Pulmonary artery endothelial cell (primary cell): ENCODE data around the gene SLC12A9. TPM values are rescaled to one million over a fixed set of nuclear protein-coding genes. Genes with fewer than 3 reads are reported as not detected.
"Not testable (repeated sequence)": the region's sequence is repeated elsewhere in the genome, so short reads cannot be mapped to it uniquely, and the experiment has no call there.

Experiments used
- DNase-seq: peaks from one replicate; pipeline ENCODE4 v3.0.0-alpha.2; 2011; ENCODE audit warnings: low read depth, low spot score
- total RNA-seq: library from RNA; depleted of rRNA; stranded (reverse); fragments of >200 nt; gene quantifications from 2 replicates; pipeline ENCODE4 v1.2.3, GENCODE V29; 2014

SLC12A9 gene, protein sequence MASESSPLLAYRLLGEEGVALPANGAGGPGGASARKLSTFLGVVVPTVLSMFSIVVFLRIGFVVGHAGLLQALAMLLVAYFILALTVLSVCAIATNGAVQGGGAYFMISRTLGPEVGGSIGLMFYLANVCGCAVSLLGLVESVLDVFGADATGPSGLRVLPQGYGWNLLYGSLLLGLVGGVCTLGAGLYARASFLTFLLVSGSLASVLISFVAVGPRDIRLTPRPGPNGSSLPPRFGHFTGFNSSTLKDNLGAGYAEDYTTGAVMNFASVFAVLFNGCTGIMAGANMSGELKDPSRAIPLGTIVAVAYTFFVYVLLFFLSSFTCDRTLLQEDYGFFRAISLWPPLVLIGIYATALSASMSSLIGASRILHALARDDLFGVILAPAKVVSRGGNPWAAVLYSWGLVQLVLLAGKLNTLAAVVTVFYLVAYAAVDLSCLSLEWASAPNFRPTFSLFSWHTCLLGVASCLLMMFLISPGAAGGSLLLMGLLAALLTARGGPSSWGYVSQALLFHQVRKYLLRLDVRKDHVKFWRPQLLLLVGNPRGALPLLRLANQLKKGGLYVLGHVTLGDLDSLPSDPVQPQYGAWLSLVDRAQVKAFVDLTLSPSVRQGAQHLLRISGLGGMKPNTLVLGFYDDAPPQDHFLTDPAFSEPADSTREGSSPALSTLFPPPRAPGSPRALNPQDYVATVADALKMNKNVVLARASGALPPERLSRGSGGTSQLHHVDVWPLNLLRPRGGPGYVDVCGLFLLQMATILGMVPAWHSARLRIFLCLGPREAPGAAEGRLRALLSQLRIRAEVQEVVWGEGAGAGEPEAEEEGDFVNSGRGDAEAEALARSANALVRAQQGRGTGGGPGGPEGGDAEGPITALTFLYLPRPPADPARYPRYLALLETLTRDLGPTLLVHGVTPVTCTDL
- 29.2 and 30.9 TPM in 2 replicates for total RNA-seq

DNA sequence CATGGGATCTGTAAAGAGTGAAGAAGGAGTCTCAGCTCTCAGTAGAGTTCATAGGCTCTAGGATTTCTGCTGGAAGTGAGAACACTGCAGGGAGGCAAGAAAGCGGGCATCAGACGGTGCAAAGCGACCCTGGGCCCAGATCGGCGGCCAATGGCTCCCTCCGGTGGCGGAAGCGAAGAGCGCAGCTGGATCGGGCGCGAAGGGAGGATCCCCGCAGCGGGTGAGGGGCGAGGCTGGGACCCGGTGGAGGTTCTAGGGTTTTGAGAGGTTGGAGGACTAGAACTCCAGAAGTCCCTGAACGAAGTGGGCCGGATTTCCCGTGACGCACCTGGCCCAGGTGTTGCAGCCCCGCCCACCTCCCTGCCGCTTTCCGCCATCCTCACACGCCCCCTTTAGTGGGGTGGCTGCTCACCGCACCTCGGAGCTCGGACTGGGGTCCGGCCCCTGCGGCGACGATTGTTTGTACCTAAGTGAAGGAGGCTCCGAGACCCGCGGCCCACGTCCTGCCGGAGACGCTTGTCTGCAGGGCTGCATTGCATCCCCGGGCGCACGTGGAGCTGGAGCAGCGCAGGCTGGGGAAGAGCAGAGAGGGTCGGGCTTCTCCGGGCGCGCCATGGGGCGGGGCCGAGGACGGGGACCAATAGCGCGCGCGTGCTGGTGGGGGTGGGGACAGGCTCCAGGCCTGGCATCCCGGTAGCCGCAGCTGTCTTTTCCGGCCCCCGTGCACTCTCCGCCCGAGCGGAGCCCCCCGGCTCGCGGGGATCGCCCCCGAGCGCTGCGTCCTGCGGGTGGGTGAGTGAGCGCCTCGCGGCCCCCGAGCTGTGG is at the start of gene SLC12A9:
Gene SLC12A9 (plus strand): TSS at position 666 of the 825 bp plus-strand sequence. CDS start 1,485 bp downstream, outside the sequence.
- DNase-seq = peak; percentile 64

DNA sequence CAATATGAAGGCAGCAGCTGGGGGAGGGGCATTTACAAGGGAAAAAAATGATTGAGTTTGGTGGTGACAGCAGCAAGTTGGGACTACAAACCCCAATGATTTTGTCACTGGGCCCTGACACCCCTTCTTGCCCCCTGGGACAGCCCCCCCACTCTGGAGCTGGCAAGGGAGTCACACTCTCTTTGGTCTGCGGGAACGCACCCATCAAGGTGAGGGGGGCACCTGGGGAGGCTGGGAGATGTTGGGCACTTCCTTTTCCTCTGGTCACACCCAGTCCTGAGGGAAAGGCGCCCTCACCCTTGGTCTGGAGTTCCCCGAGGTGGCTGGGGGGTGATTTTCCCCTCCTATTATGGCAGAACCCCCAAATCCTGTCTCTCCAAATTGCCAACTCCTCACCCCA is 49.6 kb upstream of the SLC12A9 start:
- DNase-seq = no peak

DNA sequence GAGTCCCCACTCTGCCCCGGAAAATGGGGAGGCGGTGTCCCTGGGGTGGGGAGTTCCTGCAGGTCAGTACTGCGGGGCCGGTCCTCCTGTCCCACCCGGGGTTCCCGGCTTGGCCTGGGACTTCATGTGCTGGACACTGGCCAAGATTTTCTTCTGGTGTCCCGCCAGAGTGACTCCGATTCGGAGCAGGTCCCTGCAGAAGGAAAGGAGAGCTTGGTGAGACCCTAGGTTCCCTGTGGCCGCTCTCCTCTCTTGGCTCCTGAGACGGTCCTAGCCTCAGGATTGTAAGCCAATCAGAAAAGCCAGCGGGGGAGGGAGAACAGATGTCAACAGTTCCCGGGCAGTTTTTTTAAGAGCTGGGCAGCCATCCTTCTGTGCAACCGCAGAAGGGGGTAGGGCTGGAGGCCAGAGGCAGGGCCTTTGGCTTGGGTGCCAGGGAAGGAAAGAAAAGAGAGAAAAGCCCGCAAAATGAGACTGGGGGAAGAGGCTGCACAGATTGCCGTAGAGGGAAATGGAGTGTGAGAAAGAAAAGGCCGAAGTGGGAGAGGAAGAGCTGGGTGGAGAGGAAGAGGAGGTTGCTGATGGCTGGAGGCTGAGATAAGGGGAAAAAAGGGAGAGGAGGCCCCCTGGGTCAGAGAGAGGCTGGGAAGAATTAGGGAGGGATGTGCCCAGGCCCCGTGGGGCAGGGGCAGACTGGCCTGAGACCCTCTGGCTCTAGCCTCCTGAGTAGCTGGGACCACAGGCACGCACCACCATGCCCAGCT is 48.9 kb upstream of the SLC12A9 start:
- no peak for DNase-seq

GRCh38 chr7:100804681-100805431 is 47.7 kb upstream of the SLC12A9 start:
- no peak for DNase-seq

DNA sequence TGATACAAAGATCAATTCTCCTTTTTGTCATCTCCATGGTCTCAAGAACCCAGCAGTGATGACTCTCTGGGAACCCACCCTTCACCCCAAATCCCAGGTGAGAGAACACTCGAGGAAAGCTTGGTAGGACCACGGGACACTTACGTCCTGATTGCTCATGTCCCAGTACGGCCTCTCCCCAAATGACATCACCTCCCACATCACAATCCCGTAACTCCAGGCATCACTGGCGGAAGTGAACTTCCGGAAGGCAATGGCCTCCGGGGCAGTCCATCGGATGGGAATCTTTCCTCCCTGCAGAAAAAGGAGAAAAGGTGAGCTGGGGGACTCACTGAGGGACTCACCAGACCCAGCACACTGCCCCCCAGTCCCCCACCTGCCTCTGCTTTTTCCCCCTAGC is 46.2 kb upstream of the SLC12A9 start:
- DNase-seq = no peak

- DNase-seq = not testable (repeated sequence)
Observed at GRCh38 chr7:100806883-100807282, 45.6 kb upstream of the SLC12A9 start.

- no peak for DNase-seq
Observed at GRCh38 chr7:100808354-100808875, 44.1 kb upstream of the SLC12A9 start.

DNA sequence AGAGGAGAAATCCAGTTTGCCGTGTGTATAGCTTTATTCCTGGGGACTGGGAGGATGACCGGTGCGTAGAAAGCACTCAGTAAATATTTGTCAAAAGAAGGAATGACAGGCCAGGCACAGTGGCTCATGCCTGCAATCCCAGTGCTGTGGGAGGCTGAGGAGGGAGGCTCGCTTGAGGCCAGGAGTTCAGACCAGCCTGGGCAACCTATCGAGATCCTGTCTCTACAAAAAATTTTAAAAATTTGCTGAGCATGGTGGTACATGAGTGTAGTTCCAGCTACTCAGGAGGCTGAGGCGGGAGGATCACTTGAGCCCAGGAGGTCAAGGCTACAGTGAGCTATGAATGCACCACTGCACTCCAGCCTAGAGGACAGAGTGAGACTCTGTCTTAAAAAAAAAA is 41.0 kb upstream of the SLC12A9 start:
- DNase-seq = no peak

GRCh38 chr7:100812729-100813128 is 39.8 kb upstream of the SLC12A9 start:
- DNase-seq = no peak

GRCh38 chr7:100816515-100816914 is 36.0 kb upstream of the SLC12A9 start:
- not testable (repeated sequence) for DNase-seq

GRCh38 chr7:100817097-100817496 is 35.4 kb upstream of the SLC12A9 start:
- no peak for DNase-seq

- DNase-seq = no peak
Observed at GRCh38 chr7:100818366-100818765, 34.1 kb upstream of the SLC12A9 start.

DNA sequence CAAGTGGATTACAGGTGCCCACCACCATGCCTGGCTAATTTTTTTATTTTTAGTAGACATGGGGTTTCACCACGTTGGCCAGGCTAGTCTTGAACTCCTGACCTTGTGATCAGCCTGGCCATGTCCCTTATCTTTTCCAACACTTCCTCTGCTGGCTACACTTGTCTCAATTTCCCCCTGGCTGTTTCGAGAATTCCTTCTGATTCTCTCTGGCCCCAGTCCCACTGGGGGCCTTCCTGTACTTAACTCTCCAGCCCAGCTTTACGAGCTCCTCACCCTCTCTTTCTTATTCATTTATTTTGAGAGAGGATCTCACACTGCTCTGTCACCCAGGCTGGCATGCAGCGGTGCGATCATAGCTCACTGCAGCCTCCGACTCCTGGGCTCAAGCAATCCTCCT is 33.7 kb upstream of the SLC12A9 start:
- no peak for DNase-seq

DNA sequence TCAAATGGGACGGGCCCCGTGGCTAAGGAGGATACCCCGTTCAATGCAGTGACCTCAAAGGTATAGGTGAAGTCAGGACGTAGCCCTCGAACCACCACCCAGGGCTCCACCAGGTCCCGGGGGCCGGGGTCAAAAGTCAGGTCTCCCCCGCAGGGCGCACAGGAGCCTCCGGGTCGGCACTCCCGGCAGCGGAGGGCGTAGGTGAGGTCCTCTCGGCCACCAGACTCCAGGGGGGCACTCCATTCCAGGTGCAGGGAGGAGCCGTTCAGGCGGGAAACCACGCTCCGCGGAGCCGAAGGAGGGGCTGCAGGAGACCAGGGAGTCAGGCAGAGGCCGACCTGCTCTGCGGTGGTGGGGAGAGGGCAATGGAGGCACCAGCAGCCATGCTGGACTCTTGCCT is 32.9 kb upstream of the SLC12A9 start:
- no peak for DNase-seq

DNA sequence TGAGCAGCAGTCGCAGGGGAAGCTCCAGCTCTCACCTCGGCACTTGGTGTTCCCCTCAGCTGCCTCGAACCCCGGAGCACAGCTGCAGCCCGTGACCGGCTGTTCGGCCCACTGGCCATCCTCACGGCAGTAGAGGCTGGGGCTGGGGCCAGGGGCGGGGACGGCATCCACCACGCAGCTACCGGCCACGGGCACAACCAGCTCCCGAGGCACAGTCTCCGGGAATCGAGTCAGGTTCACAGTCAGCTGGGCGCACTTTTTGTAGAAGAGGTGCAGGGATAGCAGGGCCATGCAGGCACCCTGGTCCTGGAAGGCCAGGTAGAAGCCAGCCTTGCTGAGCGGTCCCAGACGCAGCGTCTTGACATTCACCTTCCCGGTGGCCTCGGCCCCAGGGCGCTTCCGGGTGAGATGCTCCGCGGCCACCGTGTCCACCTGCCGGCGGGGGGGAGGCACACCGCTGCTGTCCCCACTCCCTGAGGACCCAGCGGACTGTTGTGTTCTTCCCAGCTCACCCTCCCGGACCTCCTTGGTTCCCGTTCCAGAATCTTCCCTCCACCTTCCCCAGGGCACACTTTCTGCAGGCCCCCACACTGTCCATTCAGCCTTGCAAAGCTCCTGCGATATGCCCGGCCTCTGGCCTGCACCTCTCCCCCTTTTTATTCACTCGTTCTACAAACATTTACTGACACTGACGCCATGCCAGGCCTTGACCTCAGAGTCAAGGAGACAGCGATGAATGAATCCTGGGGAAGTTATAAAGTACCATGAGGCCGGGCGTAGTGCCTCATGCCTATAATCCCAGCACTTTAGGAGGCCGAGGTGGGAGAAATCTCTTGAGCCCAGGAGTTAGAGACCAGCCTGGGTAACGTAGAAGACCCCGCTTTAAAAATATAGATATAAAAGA is 30.0 kb upstream of the SLC12A9 start:
- no peak for DNase-seq

GRCh38 chr7:100823140-100823525 is 29.4 kb upstream of the SLC12A9 start:
- DNase-seq = no peak

GRCh38 chr7:100823534-100823933 is 29.0 kb upstream of the SLC12A9 start:
- no peak for DNase-seq

DNA sequence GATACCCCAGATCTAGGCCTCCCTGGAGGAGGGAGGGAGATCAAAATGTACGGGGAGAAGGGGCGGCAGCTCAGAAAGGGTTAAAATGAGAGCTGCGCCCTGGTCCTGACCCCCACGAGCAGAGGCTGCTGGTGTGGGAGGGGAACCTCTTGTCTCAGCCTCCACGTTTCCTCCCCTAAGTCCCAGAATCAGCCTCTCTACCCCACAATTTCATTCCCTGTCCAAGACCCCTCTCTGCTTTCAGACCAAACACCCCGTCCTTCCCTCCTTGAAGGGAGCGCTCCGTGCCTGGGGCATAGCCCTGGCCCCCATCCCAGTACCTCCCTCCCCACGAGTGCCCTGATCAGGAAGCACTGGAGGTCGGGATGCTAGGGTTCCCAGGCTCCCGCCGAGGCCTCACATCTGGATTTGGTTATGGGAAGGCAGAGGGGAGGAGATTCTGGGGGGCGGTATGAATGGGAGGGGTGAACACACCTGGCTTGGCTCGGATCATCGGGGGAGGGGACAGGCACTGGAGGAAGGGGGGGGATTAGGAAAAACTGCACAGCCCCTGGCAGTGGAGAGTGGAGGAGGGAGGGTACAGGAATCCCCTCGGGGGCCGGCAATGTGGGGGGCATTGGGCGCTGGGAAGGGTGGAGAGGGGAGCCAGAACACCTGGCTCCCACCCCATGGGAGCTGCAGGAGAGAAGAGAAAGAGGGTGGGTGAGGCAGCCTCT is 27.9 kb upstream of the SLC12A9 start:
- DNase-seq = no peak
